HG02623 (cell line): Measurements from ENCODE around the gene NUDT8.
A peak's percentile ranks its signal among the peaks of the same experiment; 100 is the strongest.
"Not testable (repeated sequence)": the region's sequence is repeated elsewhere in the genome, so short reads cannot be mapped to it uniquely, and the experiment has no call there.

Experiments
- ATAC-seq: cut with Tn5 transposase; IDR thresholded peaks from one replicate; pipeline ENCODE4 v1.9.1; 2021; ENCODE audit warnings: moderate library complexity; ENCODE audit not compliant: unreplicated experiment

NUDT8 gene

GRCh38 chr11:67630228-67630942 lies 648 bp upstream of the NUDT8 start:
- ATAC-seq = peak; percentile 47

- ATAC-seq = no peak
These were observed 889 bp downstream of the NUDT8 start for GRCh38 chr11:67628710-67629385.

GRCh38 chr11:67627812-67628624 lies 1.7 kb downstream of the NUDT8 start:
- ATAC-seq = no peak

GRCh38 chr11:67627441-67627811 lies 2.3 kb downstream of the NUDT8 start:
- ATAC-seq = no peak

GRCh38 chr11:67626970-67627369 lies 2.8 kb downstream of the NUDT8 start:
- ATAC-seq = no peak

GRCh38 chr11:67626131-67626833 lies 3.5 kb downstream of the NUDT8 start:
- not testable (repeated sequence) for ATAC-seq

GRCh38 chr11:67623795-67624194 lies 5.9 kb downstream of the NUDT8 start:
- ATAC-seq = not testable (repeated sequence)

- ATAC-seq = not testable (repeated sequence)
These were observed 6.8 kb downstream of the NUDT8 start for GRCh38 chr11:67622905-67623304.

- not testable (repeated sequence) for ATAC-seq
These were observed 7.8 kb downstream of the NUDT8 start for GRCh38 chr11:67621928-67622327.

GRCh38 chr11:67620621-67621020 lies 9.1 kb downstream of the NUDT8 start:
- ATAC-seq = not testable (repeated sequence)

GRCh38 chr11:67619683-67620618 lies 9.8 kb downstream of the NUDT8 start:
- ATAC-seq = not testable (repeated sequence)

GRCh38 chr11:67618901-67619659 lies 10.7 kb downstream of the NUDT8 start:
- ATAC-seq = not testable (repeated sequence)

GRCh38 chr11:67617243-67617953 lies 12.3 kb downstream of the NUDT8 start:
- ATAC-seq = no peak

GRCh38 chr11:67616431-67617242 lies 13.1 kb downstream of the NUDT8 start:
- ATAC-seq = no peak

- ATAC-seq = no peak
These were observed 13.9 kb downstream of the NUDT8 start for GRCh38 chr11:67615728-67616430.

GRCh38 chr11:67614730-67615714 lies 14.7 kb downstream of the NUDT8 start:
- ATAC-seq = no peak
